ENCODE measurements around the gene PRR3. TPM values are rescaled to one million over a fixed set of nuclear protein-coding genes. Genes with fewer than 3 reads are reported as not detected.

The PRR3 gene
- total RNA-seq, 1 experiment from 2014 or later, result 21.0 TPM

DNA sequence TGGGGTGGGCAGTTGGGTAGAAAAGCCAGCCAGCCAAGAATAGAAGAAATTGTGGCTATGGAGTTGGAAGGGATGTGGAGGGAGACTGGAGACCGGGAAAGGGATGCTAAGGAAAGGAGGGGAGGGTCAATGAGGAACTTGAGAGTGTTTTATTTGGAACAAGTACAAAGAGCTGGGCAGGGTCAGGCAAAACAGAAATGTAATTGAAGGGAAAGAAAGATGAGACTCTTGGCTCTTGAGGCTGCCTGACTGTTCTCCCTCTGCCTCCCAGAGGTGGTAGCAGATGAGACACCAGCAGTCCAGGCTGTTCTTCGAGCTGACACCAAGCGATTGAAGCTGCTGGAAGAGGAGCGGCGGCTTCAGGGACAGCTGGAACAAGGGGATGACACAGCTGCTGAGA is 26.8 kb downstream of the PRR3 start:
- CTCF ChIA-PET, result interaction anchor here (0.8 kb wide), 1 partner anchor 13 kb away, joined by 4 read pairs; no protein-coding TSS in a partner anchor
- no peak for DNase-seq
- no peaks in the 10 kb centered on the region for H3K9me3 Mint-ChIP-seq (ENCODE audit: low read depth, unreplicated experiment)
- H3K4me3 Mint-ChIP-seq (ENCODE audit: low read depth, unreplicated experiment), result no peak overlapping the region
- no peak for TF ChIP-seq CTCF (IDR thresholded peaks at IDR 0.05; ENCODE audit: unreplicated experiment)
- H3K36me3 Mint-ChIP-seq (ENCODE audit: insufficient read depth, unreplicated experiment), result peaks cover 88% of the 10 kb centered on the region
- H3K4me1 Mint-ChIP-seq (ENCODE audit: low read depth, unreplicated experiment), result no peaks in the 10 kb centered on the region
- no peaks in the 10 kb centered on the region for H3K27me3 Mint-ChIP-seq (ENCODE audit: unreplicated experiment)
- intact Hi-C loops (cut with micrococcal nuclease; ENCODE audit: unreplicated experiment), result no loop called here
- BruUV-seq (replicated peaks), result no TSS peak
- H3K27ac Mint-ChIP-seq (ENCODE audit: unreplicated experiment), result no peak overlapping the region

DNA sequence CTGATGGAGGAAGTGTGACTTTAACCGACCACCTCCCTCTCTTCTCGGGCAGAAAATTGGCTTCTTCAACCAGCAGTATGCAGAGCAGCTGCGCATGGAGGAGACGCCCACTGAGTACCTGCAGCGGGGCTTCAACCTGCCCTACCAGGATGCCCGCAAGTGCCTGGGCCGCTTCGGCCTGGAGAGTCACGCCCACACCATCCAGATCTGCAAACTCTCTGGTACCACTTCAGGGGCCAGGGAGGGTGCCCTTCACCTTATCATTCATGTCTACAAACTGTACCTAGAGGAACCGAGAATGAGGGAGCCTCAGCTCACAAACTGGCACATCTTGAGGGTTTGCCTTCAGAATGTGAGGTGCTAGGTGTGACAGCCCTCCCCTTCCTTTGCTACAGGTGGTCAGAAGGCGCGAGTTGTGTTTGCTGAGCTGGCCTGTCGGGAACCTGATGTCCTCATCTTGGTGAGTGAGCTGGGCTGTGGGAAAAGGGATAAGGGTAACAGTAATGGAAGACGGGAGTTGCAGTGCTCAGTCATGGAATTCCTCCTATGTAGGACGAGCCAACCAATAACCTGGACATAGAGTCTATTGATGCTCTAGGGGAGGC is 32.8 kb downstream of the PRR3 start:
- H3K27me3 Mint-ChIP-seq (ENCODE audit: unreplicated experiment), result no peaks in the 10 kb centered on the region
- peaks cover 88% of the 10 kb centered on the region for H3K36me3 Mint-ChIP-seq (ENCODE audit: insufficient read depth, unreplicated experiment)
- BruUV-seq (replicated peaks), result no TSS peak
- H3K9me3 Mint-ChIP-seq (ENCODE audit: low read depth, unreplicated experiment), result no peaks in the 10 kb centered on the region
- CTCF ChIA-PET, result no interaction called here
- TF ChIP-seq CTCF (IDR thresholded peaks at IDR 0.05; ENCODE audit: unreplicated experiment), result no peak
- intact Hi-C loops (cut with micrococcal nuclease; ENCODE audit: unreplicated experiment), result no loop called here
- H3K4me3 Mint-ChIP-seq (ENCODE audit: low read depth, unreplicated experiment), result no peak overlapping the region
- peak overlapping the region; percentile 21 for H3K27ac Mint-ChIP-seq (ENCODE audit: unreplicated experiment)
- DNase-seq, result no peak
- H3K4me1 Mint-ChIP-seq (ENCODE audit: low read depth, unreplicated experiment), result peaks cover 27% of the 10 kb centered on the region

DNA sequence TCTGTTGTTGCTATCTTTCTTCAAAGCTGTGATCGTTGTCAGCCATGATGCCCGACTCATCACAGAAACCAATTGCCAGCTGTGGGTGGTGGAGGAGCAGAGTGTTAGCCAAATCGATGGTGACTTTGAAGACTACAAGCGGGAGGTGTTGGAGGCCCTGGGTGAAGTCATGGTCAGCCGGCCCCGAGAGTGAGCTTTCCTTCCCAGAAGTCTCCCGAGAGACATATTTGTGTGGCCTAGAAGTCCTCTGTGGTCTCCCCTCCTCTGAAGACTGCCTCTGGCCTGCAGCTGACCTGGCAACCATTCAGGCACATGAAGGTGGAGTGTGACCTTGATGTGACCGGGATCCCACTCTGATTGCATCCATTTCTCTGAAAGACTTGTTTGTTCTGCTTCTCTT is 33.4 kb downstream of the PRR3 start:
- no TSS peak for BruUV-seq (replicated peaks)
- DNase-seq, result no peak
- no peak for TF ChIP-seq CTCF (IDR thresholded peaks at IDR 0.05; ENCODE audit: unreplicated experiment)
- H3K36me3 Mint-ChIP-seq (ENCODE audit: insufficient read depth, unreplicated experiment), result peaks cover 92% of the 10 kb centered on the region
- H3K9me3 Mint-ChIP-seq (ENCODE audit: low read depth, unreplicated experiment), result no peaks in the 10 kb centered on the region
- peaks cover 27% of the 10 kb centered on the region for H3K4me1 Mint-ChIP-seq (ENCODE audit: low read depth, unreplicated experiment)
- intact Hi-C loops (cut with micrococcal nuclease; ENCODE audit: unreplicated experiment), result no loop called here
- CTCF ChIA-PET, result interaction anchor here (0.9 kb wide), 1 partner anchor 24 kb away, joined by 6 read pairs; no protein-coding TSS in a partner anchor
- H3K27me3 Mint-ChIP-seq (ENCODE audit: unreplicated experiment), result no peaks in the 10 kb centered on the region
- H3K4me3 Mint-ChIP-seq (ENCODE audit: low read depth, unreplicated experiment), result no peak overlapping the region
- H3K27ac Mint-ChIP-seq (ENCODE audit: unreplicated experiment), result peak overlapping the region; percentile 62

DNA sequence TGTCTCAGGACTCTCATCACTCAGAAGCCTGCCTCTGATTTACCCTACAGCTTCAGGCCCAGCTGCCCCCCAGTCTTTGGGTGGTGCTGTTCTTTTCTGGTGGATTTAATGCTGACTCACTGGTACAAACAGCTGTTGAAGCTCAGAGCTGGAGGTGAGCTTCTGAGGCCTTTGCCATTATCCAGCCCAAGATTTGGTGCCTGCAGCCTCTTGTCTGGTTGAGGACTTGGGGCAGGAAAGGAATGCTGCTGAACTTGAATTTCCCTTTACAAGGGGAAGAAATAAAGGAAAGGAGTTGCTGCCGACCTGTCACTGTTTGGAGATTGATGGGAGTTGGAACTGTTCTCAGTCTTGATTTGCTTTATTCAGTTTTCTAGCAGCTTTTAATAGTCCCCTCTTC is 33.9 kb downstream of the PRR3 start:
- intact Hi-C loops (cut with micrococcal nuclease; ENCODE audit: unreplicated experiment), result no loop called here
- H3K4me3 Mint-ChIP-seq (ENCODE audit: low read depth, unreplicated experiment), result no peak overlapping the region
- CTCF ChIA-PET, result interaction anchor here (0.7 to 0.9 kb wide), 2 partner anchors 24 to 34 kb away, joined by 4 to 6 read pairs; partner anchors contain the start of gene PRR3
- H3K36me3 Mint-ChIP-seq (ENCODE audit: insufficient read depth, unreplicated experiment), result peaks cover 89% of the 10 kb centered on the region
- DNase-seq, result peak; percentile 55
- TF ChIP-seq CTCF (IDR thresholded peaks at IDR 0.05; ENCODE audit: unreplicated experiment), result no peak
- H3K27me3 Mint-ChIP-seq (ENCODE audit: unreplicated experiment), result no peaks in the 10 kb centered on the region
- H3K27ac Mint-ChIP-seq (ENCODE audit: unreplicated experiment), result peak overlapping the region; percentile 62
- H3K4me1 Mint-ChIP-seq (ENCODE audit: low read depth, unreplicated experiment), result peaks cover 27% of the 10 kb centered on the region
- no TSS peak for BruUV-seq (replicated peaks)
- no peaks in the 10 kb centered on the region for H3K9me3 Mint-ChIP-seq (ENCODE audit: low read depth, unreplicated experiment)

Measured in Calu3 (cell line).